ENCODE measurements around the gene LMAN2.

DNA sequence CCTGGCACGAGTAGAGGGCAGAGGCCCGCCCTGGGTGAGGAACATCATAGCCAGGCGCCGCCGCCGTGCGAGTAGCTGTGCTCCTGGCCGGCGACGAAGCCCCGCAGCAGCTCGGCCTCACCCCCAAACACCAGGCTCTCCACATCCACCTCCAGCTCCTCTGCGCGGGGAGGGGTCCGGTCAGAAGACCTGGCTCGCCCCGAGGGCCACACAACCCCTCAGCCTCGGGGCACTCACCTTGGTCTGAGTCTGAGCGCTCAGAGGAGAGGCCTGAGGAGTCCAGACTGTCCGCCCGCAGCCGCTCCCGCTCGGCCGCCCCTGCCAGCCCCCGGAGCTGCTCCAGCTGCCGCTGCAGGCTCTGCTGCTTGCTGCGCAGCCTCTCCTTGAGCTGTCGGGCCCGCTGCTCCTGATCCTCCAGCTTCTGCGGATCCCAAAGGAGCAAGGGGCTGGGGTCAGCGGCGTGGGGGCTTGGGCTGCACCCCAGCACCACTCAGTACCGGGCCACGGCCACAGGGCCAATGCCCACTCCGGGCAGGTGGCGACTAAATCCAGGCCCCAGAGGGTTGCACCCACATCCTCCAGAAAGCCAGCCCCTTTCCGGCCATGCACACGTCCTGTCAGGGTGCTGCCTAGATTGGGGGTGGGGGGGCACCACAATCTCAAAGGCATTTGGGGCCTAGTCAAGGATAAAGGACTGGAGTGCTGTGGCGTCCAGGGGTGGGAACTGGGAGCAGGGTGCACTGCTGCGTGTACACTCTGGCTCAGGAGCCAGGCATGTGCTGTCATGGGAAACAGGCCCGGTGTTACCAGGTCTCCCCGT, 43.7 kb downstream of the LMAN2 start:
- TF ChIP-seq CTCF (IDR thresholded peaks at IDR 0.05 in 2 of 3, conservative IDR thresholded peaks at IDR 0.05 in 1 of 3; ENCODE audit: borderline replicate concordance in 1 of 3, insufficient read depth in 1 of 3, low read depth in 2 of 3, low read length in 2 of 3): no peak
- no peak for TF ChIP-seq POLR2AphosphoS5 (IDR thresholded peaks at IDR 0.05; ENCODE audit: low read depth, low read length)
